GM21576 (cell line): ENCODE measurements around the gene GMPR.

Experiments used
- ATAC-seq: cut with Tn5 transposase; IDR thresholded peaks from one replicate; pipeline ENCODE4 v1.9.1; 2021; ENCODE audit warnings: mild to moderate bottlenecking, moderate library complexity; ENCODE audit not compliant: unreplicated experiment

The GMPR gene

DNA sequence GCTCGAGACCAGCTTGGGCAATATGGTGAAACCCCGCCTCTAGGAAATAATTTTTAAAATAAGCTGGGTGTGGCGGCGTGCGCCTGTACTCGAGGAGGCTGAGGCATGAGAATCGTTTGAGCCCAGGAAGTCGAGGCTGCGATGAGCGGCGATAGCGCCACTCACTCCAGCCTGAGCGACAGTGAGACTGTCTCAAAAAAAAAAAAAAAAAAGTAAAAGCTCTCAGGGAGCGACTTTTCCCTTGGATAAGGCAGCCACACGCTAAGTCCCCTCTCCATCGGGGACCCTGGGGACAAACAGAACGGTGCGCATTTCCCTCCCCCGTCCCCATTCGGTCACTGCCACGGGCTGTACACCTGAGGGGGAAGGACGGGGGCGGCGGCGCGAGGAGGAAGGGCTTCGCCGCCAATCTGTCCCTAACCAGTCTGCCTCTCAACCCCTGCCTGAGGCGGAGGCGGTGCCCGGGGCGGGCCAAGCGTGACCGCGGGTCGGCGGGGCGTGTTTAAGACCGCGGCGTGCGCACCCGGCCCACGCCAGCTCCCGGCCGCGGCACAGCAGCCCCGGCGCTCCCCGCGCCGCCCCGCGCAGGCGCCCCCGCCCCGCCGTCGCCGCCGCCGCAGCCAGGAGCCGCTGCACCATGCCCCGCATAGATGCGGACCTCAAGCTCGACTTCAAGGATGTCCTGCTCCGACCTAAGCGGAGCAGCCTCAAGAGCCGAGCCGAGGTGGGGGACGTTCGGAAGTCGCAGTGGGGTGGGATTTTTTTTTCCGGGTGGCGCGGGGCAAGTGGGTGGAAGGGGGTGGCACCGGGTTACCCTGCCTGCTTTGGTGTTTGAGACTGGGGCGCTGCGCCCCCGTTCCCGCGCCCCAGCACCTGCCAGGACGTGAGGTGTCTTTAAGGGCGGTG, at the start of gene GMPR:
Gene GMPR, plus strand, starts transcription at position 531 of the 906 bp plus-strand sequence. Its CDS starts 107 bp downstream, at position 638.
- ATAC-seq = peak; percentile 62

DNA sequence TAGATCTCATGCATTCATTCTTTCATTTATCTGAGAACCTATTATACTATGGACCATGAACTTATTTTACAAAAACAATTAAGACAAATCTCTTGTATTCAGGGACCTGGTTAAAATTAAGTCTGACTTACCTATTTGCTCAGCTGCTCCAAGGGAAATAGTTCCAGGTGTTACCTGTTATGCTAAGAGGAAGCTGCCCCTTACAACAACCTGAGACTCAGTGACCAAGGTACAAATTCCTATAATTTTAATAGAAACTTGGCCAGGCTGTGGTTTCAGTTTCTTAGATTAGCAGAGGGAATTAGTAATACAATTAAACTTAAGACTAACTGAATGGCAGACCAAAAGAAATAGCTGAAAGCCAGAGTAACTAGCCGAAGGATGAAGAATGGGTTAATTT, 48.2 kb upstream of the GMPR start:
- ATAC-seq = no peak

DNA sequence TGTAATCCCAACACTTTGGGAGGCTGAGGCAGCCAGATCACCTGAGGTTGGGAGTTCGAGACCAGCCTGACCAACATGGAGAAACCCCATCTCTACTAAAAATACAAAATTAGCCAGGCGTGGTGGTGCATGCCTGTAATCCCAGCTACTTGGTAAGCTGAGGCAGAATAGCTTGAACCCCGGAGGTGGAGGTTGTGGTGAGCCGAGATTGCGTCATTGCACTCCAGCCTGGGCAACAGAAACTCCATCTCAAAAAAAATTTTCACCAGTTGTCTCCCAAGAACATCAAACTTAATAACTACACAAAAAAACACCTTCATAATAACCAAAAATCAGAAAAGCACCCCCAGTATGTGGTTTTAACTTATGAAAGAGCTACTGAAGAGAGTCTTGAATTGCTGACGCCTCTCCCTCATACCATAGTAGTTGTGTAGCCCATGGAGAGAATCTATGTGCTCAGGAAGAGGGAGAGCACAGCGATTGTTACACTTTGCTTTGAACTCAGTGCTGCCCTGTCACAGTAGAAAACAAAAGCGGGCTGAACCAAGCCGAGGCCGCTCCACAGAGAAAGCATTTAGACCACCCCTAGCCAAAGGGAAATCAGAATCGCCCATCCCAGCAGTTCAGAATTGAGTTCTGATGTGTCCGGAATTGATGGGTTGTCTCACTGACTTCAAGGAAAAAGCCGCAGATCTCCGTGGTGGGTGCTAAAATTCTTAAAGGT, 42.0 kb upstream of the GMPR start:
- no peak for ATAC-seq

DNA sequence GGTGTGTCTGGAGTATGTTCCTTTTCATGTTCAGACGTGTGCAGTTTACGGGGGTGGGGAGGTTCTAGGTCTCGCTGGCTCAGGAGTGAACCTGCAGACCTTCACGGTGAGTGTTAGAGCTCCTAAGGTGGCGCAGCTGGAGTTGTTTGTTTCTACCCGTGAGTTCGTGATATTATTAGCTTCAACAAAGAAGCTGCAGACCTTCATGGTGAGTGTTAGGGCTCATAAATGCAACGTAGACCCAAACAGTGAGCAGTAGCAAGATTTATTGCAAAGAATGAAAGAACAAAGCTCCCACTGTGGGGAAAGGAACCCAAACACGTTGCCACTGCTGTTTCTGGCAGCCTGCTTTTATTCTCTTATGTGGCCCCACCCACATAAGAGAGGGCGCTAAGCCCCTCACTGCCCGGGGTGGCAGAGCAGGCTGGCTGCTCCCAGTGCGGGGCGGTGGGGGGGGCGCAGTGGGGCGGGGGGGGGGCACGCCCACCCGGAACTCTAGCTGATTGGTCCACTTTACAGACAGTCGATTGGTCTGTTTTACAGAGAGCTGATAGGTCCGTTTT, 41.3 kb upstream of the GMPR start:
- ATAC-seq = no peak

DNA sequence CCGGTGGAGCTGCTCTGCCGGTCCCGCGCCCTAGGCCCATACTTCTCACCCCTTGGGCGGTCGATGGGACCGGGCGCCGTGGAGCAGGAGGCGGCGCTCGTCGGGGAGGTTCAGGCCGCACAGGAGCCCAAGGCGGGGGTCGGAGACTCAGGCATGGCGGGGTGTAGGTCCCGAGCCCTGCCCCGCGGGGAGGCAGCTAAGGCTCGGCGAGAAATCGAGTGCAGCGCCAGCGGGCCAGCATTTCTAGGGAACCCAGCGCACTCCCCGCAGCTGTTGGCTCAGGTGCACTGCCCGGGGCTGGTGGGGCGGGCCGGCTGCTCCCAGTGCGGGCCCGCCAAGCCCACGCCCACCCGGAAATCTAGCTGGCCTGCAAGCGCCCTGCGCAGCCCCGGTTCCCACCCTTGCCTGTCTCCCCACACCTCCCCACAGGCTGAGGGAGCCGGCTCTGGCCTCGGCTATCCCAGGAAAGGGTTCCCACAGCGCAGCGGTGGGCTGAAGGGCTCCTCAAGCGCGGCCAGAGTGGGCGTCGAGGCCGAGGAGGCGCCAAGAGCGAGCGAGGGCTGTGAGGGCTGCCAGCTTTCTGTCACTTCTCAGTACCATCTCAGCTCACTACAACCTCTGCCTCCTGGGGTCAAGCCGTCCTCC, 40.2 kb upstream of the GMPR start:
- no peak for ATAC-seq

DNA sequence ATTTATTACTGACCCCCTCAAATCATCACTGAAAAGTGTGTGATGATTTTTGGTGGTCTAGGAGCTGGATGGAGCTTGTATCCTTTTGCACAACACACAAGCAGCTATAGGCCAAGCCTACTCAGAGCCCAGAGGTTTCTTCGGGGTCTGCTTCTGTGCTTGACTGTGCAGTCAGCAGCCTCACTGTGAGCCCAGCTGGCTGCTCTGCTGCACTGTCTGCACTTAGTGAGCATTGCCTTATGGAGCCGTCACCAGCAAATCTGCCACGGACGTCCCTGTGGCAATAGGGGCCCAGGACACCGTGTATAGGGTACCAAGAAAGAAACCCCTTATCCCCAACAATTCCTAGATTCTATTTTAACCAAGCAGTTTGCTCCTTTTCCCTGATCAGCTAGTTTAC, 38.6 kb upstream of the GMPR start:
- ATAC-seq = no peak

DNA sequence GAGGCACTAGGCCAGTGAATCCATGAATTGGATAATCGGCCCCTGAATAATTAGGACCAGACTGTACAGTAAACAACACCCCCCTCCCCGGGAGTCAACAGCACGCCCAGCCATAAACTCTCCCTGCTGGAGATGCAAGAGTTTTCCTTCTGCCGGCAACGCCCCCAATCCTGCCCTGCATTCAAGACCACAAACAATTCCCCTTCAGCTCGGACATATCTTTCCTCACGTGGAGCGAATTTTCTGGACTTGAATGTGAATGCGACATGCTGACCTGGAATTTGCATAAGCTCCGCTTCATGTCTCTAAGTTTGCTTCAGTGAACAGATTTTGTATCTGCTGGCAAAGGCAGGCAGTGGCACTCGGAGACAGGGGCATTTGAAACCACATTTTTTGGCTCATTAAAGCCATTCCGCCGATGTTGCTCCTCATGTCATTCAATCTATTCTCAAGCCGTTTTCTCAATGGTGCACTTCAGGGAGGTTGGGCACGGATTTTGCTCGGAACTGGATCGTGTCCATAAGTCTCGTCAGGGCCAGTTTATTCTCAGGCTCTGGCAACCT, 38.0 kb upstream of the GMPR start:
- ATAC-seq = no peak

DNA sequence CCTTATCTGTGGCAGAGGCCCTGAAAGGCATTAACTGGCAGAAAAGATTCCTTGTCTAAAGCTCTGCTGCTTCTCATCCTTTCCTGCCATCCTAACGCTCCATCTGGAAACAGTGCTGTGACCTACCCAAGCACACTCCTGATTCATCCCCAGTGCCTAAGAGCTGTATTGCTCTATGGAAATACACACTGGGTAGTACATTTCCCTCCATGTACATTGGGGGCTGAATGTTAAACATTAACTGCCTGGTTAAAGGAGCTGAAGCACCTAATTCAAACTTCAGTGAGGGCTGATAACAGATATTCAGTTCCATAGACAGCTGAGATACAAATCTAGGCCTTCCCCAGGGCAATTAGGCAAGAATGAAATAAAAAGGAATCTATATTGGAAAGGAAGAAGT, 36.7 kb upstream of the GMPR start:
- no peak for ATAC-seq

DNA sequence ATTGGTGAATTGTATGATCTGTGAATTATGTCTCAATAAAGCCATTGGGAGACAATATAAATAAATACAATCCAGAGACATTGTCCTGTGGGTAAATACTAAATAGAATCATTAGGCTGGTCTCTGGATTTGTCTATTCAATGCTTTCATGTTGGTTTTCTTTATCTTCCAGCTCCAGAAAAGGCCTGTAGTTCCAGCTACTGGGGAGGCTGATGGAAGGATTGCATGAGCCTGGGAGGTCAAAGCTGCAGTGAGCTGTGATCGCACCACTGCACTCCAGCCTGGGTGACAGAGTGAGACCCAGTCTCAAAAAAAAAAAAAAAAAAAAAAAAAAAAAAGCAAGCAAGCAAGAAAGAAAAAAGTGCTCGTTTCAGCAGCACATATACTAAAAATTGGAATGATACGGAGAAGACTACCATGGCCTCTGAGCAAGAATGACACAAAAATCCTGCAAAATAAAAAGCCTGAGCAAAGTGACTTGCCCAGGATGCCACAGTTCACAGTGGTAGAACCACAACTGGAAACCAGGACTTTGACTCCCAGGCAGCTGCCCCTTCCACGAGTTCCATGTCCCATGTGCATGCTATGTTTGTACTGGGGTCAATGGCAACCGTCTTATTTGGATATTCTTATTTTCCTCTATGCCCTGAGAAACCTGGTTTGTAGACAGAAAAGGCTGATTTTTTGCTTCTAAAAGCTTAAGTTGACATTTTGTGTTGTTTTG, 33.6 kb upstream of the GMPR start:
- peak; percentile 14 for ATAC-seq

DNA sequence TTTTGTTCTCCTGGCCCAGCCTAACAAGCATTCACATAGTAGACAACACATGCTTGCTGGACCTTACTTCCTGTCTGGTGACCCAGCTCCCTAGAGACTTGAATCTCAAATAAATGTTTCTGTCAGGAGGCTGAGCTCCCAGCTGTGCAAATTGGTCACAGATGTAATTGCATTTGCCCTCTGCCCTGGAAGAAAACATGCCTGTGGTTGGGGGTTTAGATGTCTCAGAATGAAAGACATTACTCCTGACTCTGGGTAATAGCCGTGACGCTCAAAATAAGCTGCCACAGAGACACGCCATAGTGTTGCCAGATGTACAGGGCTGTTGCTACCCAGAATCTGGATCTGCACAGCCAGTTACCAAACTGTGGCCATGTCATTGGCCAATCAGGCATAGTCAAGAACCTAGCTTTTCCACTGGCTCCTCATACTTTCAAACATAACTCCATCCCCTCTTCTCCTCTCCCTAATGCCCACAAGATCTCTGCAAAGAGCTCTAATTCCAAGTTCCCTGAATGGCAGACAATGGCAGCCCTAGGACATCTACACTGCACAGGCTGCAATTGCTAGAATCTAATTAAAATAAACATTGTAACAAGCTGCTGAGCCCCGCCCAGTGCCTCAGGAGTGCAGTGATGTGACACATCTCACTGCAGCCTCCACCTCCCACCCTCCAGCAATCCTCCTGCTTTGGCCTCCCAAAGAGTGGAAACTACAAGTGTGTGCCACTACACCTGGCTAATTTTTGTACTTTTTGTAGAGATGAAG, 32.8 kb upstream of the GMPR start:
- peak; percentile 90 for ATAC-seq

DNA sequence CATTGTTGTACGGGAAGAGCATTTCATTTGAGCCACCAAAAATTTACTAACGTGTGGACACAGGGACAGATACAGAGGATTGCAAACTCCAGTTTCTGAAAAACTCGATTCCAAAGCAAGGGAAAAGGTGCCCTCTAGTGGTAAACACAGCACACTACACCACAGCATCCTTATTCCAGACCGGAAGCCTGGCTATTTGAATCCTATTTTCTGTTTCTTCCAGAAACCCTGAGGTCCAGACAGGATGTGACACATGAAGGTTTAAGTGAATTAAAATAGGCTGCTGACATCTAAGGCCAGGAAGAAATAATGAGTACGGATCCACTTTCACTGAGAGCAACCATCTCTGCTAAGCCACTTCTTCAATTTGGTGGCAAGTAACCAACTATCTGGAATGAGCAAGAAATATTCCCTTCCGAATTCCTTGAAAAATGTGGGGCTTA, 31.8 kb upstream of the GMPR start:
- no peak for ATAC-seq

DNA sequence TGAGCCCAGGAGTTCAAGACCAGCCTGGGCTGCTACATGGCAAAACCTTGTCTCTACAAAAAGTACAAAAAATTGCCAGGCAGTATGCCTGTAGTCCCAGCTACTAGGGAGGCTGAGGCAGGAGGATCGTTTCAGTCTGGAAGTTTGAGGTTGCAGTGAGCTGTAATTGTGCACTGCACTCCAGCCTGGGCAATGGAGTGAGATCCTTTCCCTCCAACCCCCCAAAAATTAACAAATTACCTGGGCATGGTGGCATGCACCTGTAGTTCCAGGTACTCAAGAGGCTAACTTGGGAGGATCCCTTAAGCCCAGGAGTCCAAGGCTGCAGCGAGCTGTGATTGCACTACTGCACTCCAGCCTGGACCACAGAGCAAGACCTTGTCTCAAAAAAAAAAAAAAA, 29.4 kb upstream of the GMPR start:
- ATAC-seq = no peak

DNA sequence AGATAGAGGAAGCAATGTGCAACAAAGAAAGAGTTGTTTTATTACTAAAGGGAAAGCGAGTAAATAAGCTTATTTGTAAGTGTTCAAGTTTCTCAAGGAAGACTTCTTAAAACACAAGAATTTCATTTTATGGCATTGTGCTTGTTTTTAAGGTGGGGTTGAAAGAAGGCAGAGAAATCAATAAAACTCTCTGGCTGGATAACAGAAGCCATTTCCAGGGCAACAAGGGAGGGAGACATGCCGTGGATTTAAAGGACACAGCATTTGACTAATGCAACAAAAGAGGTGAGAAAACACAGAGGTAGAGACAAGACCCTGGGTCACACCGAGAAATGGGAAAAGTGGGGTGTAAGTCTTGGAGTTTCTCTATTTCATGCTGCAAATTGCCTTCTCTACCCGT, 28.8 kb upstream of the GMPR start:
- no peak for ATAC-seq

DNA sequence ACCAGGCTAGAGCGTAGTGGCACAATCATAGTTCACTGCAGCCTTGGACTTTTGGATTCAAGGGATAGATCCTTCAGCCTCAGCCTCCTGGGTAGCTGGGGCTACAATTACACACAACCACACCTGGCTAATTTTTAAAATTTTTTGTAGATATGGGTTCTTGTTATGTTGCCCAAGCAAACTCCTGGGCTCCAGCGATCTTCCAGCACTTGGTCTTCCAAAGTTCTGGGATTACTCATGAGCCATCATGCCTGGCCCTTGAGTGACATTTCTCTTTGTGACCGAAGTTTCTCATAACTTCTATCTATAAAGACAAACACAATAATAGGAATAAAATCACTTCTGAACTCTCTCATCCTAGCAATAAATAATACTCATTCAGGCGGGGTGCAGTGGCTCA, 26.1 kb upstream of the GMPR start:
- ATAC-seq = no peak

DNA sequence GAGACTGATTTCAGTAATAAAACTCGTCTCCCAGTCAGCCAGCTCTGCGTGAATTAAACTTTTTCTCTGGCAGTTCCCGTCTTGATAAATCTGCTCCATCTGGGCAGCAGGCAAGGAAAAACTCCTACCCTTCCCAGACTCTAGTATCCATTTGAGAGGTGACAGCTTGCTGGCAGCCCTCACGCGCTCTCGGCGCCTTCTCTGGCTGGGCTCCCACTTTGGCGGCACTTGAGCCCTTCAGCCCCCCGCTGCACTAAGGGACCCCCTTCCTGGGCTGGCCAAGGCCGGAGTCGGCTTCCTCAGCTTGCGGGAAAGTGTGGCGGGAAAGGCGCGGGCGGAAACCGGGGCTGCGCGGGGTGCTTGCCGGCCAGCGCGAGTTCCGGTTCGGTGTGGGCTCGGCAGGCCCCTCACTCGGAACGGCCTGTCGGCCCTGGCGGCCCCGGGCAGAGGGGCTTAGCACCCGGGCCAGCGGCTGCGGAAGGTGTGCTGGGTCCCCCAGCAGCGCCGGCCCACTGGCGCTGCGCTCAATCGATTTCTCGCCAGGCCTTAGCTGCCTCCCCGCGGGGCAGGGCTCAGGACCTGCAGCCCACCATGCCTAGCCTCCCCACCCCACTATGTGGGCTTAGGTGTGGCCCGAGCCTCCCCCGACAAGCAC, 21.8 kb upstream of the GMPR start:
- no peak for ATAC-seq

DNA sequence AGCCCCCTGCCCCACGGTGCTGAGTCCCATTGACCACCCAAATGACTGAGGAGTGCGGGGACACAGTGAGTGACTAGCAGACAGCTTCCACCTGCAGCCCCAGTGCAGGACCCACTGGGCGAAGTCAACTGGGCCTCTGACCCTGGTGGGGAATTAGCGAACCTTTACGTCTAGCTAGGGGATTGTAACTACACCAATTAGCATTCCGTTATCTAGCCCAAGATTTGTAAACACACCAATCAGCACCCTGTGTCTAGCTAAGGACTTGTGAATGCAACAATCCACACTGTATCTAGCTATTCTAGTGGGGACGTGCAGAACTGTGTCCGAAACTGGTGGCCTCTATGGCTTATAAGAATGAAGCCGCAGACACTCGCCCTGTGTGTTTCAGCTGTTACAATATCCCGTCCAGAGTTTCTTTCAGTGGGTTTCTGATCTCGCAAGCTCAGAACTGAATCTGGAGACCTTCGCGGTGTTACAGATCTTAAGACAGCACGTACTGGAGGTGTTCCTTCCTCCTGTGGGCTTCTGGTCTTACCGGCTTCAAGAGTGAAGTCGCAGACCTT, 21.1 kb upstream of the GMPR start:
- ATAC-seq = no peak

DNA sequence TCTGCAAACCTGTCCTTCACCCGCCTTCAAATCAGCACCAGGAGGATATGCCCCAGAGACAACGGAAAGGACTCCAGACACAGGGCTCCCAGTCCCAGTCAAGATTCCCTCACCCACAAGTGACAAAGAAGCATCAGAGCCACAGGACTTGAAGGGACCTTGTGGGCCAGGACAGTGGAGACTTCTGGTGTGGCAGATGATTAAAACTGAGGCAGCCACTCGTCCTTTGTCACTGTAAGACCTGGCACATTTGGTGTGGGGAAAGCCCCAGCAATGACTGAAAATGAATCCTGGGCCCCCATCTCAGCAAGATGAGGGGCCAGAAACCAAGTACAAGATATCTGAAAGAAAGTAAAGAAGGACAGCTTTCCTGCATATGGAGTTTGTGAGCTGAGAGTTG, 15.6 kb upstream of the GMPR start:
- no peak for ATAC-seq

DNA sequence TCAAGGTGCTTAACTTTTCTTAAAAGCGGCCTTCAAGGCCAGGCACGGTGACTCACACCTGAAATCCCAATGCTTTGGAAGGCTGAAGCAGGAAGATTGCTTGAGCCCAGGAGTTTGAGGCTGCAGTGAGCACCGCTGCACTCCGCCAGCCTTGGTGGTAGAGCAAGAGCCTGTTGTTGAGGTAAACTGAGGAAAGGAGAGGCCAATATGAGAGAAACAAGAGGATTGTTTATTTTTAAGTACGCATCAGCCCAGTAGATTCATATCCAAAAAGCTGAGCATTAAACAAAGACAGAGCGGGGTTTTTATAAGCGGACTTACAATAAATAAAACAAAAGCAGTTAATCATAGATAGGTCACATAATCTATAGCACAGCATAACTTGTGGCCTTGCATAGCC, 15.0 kb upstream of the GMPR start:
- ATAC-seq = no peak

DNA sequence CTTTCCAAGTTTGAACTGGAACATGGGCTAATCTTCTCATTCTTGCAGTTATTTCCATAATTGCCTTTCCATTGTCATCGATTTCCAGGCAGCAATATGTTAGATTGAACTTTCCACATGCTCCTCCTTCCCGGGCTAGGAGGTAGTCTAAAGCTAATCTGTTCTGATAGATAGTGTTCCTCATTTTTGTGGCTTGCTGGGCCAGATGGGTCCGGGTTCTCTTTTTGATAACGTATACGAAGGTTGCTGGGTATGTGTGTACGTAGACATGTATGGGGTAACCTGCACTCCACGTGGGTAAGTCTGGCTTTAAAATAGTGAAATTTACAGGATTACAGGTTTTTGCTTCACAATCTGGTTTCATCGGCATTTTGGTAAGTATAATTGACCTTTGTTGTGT, 14.0 kb upstream of the GMPR start:
- no peak for ATAC-seq
